K562 (cell line): ENCODE measurements around the gene IPO11. TPM values are rescaled to one million over a fixed set of nuclear protein-coding genes. Genes with fewer than 3 reads are reported as not detected.
A peak's percentile ranks its signal among the peaks of the same experiment; 100 is the strongest.

Experiments
- ATF4 ChIP-seq: fragments of 450-650 bp; formaldehyde crosslinking; IDR thresholded peaks from 2 replicates; pipeline ENCODE4 v1.4.0; 2022; ENCODE audit warnings: mild to moderate bottlenecking, moderate library complexity
- CREB3 ChIP-seq: fragments of 450-650 bp; conservative IDR thresholded peaks from 2 replicates; pipeline ENCODE4 v1.6.1; 2016; ENCODE audit warnings: missing genetic modification characterization, low read depth, mild to moderate bottlenecking, missing compliant biosample characterization, moderate library complexity
- FOXM1 ChIP-seq, 2 experiments: fragments of 450-650 bp in 1 of 2; sonication (generic) in 1 of 2; formaldehyde crosslinking in 1 of 2; IDR thresholded peaks; 2 replicates each; pipeline versions ENCODE4 v1.6.1 to v1.9.0; 2017 to 2022; ENCODE audit warnings: low read depth in 2 of 2, mild to moderate bottlenecking in 2 of 2, missing genetic modification reagents in 1 of 2, moderate library complexity in 1 of 2
- JUN ChIP-seq, 2 experiments: sonication (generic) in 1 of 2; formaldehyde crosslinking in 1 of 2; IDR thresholded peaks; 2 replicates each; pipeline versions ENCODE4 v1.6.1 to v1.8.0; 2012 to 2022; ENCODE audit warnings: borderline replicate concordance in 2 of 2, mild to moderate bottlenecking in 2 of 2, improper control_type of control experiment in 1 of 2, low read depth in 1 of 2, low read length in 1 of 2, missing genetic modification reagents in 1 of 2
- KDM1A ChIP-seq, 2 experiments: fragments of 450-650 bp; IDR thresholded peaks; 2 replicates each; pipeline ENCODE4 v1.6.1; 2016; ENCODE audit warnings: mild to moderate bottlenecking in 2 of 2
- KDM5B ChIP-seq: fragments of 200-600 bp; sonication (generic); IDR thresholded peaks from 2 replicates; pipeline ENCODE4 v1.6.1; 2012; ENCODE audit warnings: low read depth, mild to moderate bottlenecking, moderate library complexity, low read length, control low read depth, inconsistent platforms; ENCODE audit not compliant: insufficient replicate concordance
- MIER1 ChIP-seq: fragments of 450-650 bp; IDR thresholded peaks from 2 replicates; pipeline ENCODE4 v1.6.1; 2016; ENCODE audit warnings: antibody characterized with exemption, mild to moderate bottlenecking, low read depth
- RBBP5 ChIP-seq: fragments of 200-600 bp; sonication (generic); IDR thresholded peaks from 2 replicates; pipeline ENCODE4 v1.6.1; 2012; ENCODE audit warnings: borderline replicate concordance, mild to moderate bottlenecking, low read length, control low read depth, inconsistent platforms; ENCODE audit not compliant: insufficient read depth, poor library complexity, severe bottlenecking
- ZBTB1 ChIP-seq: sonication (generic); formaldehyde crosslinking; IDR thresholded peaks from 2 replicates; pipeline ENCODE4 v1.8.1; 2023; ENCODE audit warnings: missing genetic modification reagents, low read depth, mild to moderate bottlenecking, borderline replicate concordance
- ZBTB40 ChIP-seq, 2 experiments: fragments of 450-650 bp in 1 of 2; sonication (generic) in 1 of 2; formaldehyde crosslinking in 1 of 2; IDR thresholded peaks; 2 replicates each; pipeline versions ENCODE4 v1.7.1 to v1.9.0; 2016 to 2022; ENCODE audit warnings: inconsistent platforms in 1 of 2, mild to moderate bottlenecking in 1 of 2, missing genetic modification reagents in 1 of 2
- ZBTB8A ChIP-seq: fragments of 450-650 bp; IDR thresholded peaks from 2 replicates; pipeline ENCODE4 v1.6.1; 2018; ENCODE audit warnings: mild to moderate bottlenecking, moderate library complexity; ENCODE audit not compliant: partially characterized antibody
- polyA plus RNA-seq, 8 experiments: library from polyadenylated mRNA; depleted of rRNA in 4 of 8; stranded (reverse) in 5 of 8; unstranded in 3 of 8; fragments of >200 nt; fragmentation: Nextera tagmentation in 2 of 8; fragmentation: Illumina TruSeq in 1 of 8; extraction: Ambion mirVana in 2 of 8; extraction: Trizol in 1 of 8; gene quantifications; 2 replicates each; pipeline versions ENCODE4 v1.2.1 to v1.2.3, GENCODE V29; 2011 to 2014; ENCODE audit warnings: inconsistent platforms in 1 of 8, missing spikeins in 1 of 8
- total RNA-seq, 7 experiments: library from RNA; depleted of rRNA in 6 of 7; stranded (reverse); fragments of >200 nt in 6 of 7; fragmentation: Illumina TruSeq in 2 of 7; extraction: Trizol in 2 of 7; gene quantifications; 2 replicates each; pipeline versions ENCODE4 v1.2.1 to v1.2.3, GENCODE V29; 2011 to 2021; ENCODE audit warnings: low replicate concordance in 1 of 7
- TF ChIP-seq, protein P1 (sequence below): sonication (generic); formaldehyde crosslinking; IDR thresholded peaks from 2 replicates; pipeline ENCODE4 v1.8.0; 2022; ENCODE audit warnings: missing genetic modification reagents, mild to moderate bottlenecking, borderline replicate concordance

IPO11 gene
- total and polyA plus RNA-seq, 9 of the 15 experiments (the other 6 are each of a cell fraction or from before 2014, with no cell fraction given), result 38.7 to 96.0 (median 70.9) TPM

DNA sequence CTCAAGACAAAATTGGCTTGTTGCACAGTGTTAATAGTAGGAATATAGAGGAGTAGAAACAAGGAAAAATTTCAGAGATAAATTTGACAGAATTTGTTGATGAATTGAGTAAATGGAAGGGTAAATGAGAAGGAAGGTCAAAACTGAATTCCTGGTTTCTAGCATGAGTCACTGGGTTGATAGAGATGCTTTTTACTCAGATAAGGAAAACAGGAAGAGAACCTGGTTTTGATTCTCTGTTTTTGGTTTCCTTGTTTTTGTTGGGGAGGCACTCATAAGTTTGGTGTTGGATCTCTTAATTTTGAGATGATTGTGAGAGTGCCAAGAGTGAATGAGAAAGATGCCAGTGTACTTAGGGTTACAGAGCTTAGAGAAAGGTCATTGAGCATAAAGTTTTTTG lies 173.2 kb downstream of the IPO11 start (continued):
- TF ChIP-seq CREB3 (no peak), ZBTB40 (IDR thresholded peaks at IDR 0.05) (no peak), ZBTB40 (CRISPR knock-in tag; IDR thresholded peaks at IDR 0.05) (no peak), JUN (IDR thresholded peaks at IDR 0.05; ENCODE audit: borderline replicate concordance, low read depth, low read length) (peak; percentile 80), JUN (CRISPR knock-in tag; IDR thresholded peaks at IDR 0.05; ENCODE audit: borderline replicate concordance) (no peak), MIER1 (no peak), KDM1A (IDR thresholded peaks at IDR 0.05) (peak in 1 of 2 experiments; percentile 60; a peak in 1 of 4 replicates), FOXM1 (IDR thresholded peaks at IDR 0.05; ENCODE audit: low read depth) (no peak), FOXM1 (CRISPR knock-in tag; IDR thresholded peaks at IDR 0.05; ENCODE audit: low read depth) (no peak), ZBTB8A (no peak), KDM5B (no peak), ATF4 (no peak), ZBTB1 (CRISPR knock-in tag) (no peak), RBBP5 (no peak)
- TF ChIP-seq, protein P1, sequence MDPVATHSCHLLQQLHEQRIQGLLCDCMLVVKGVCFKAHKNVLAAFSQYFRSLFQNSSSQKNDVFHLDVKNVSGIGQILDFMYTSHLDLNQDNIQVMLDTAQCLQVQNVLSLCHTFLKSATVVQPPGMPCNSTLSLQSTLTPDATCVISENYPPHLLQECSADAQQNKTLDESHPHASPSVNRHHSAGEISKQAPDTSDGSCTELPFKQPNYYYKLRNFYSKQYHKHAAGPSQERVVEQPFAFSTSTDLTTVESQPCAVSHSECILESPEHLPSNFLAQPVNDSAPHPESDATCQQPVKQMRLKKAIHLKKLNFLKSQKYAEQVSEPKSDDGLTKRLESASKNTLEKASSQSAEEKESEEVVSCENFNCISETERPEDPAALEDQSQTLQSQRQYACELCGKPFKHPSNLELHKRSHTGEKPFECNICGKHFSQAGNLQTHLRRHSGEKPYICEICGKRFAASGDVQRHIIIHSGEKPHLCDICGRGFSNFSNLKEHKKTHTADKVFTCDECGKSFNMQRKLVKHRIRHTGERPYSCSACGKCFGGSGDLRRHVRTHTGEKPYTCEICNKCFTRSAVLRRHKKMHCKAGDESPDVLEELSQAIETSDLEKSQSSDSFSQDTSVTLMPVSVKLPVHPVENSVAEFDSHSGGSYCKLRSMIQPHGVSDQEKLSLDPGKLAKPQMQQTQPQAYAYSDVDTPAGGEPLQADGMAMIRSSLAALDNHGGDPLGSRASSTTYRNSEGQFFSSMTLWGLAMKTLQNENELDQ (CRISPR knock-in tag), result no peak
